H9 (cell line): Measurements from ENCODE around the gene LHFPL2. TPM values are rescaled to one million over a fixed set of nuclear protein-coding genes. Genes with fewer than 3 reads are reported as not detected.
A peak's percentile ranks its signal among the peaks of the same experiment; 100 is the strongest.

ENCODE experiments used
- DNase-seq: peaks from one replicate; pipeline ENCODE4 v3.0.0-alpha.2; 2017
- H2AFZ ChIP-seq: one replicate; pipeline ENCODE4 v1.6.1; 2013; ENCODE audit warnings: mild to moderate bottlenecking, low read length, control low read depth, moderate library complexity
- H2AK5ac ChIP-seq: 2 replicates; pipeline ENCODE4 v1.6.1; 2013; ENCODE audit warnings: low read length, control low read depth, mixed read lengths; ENCODE audit not compliant: insufficient read length
- H2BK120ac ChIP-seq: one replicate; pipeline ENCODE4 v1.6.1; 2013; ENCODE audit warnings: low read depth, mild to moderate bottlenecking, low read length, control low read depth, inconsistent platforms; ENCODE audit not compliant: poor library complexity, severe bottlenecking
- H2BK12ac ChIP-seq: 2 replicates; pipeline ENCODE4 v1.6.1; 2013; ENCODE audit warnings: low read length, control low read depth, mixed read lengths, low read depth; ENCODE audit not compliant: insufficient read length
- H2BK15ac ChIP-seq: 2 replicates; pipeline ENCODE4 v1.6.1; 2013; ENCODE audit warnings: low read depth, low read length, control low read depth
- H2BK20ac ChIP-seq: one replicate; pipeline ENCODE4 v1.6.1; 2013; ENCODE audit warnings: low read depth, mild to moderate bottlenecking, low read length, control low read depth, inconsistent platforms; ENCODE audit not compliant: poor library complexity, severe bottlenecking
- H2BK5ac ChIP-seq: 2 replicates; pipeline ENCODE4 v1.6.1; 2013; ENCODE audit warnings: low read length, control low read depth, mixed read lengths; ENCODE audit not compliant: insufficient read length
- H3K14ac ChIP-seq: 2 replicates; pipeline ENCODE4 v1.6.1; 2013; ENCODE audit warnings: low read length, control low read depth; ENCODE audit not compliant: insufficient read depth
- H3K18ac ChIP-seq: 2 replicates; pipeline ENCODE4 v1.6.1; 2013; ENCODE audit warnings: low read depth, mild to moderate bottlenecking, mixed read lengths, low read length, control low read depth; ENCODE audit not compliant: insufficient read length
- H3K23ac ChIP-seq: 2 replicates; pipeline ENCODE4 v1.6.1; 2013; ENCODE audit warnings: low read length, control low read depth, mixed read lengths, low read depth; ENCODE audit not compliant: insufficient read length
- H3K23me2 ChIP-seq: 2 replicates; pipeline ENCODE4 v1.6.1; 2013; ENCODE audit warnings: low read depth, mild to moderate bottlenecking, mixed read lengths, low read length, control low read depth; ENCODE audit not compliant: insufficient read length, poor library complexity, severe bottlenecking
- H3K27ac ChIP-seq: 2 replicates; pipeline ENCODE4 v1.5.1; 2013; ENCODE audit warnings: low read length, control low read depth, mixed read lengths, low read depth; ENCODE audit not compliant: insufficient read length
- H3K27me3 ChIP-seq: 2 replicates; pipeline ENCODE4 v1.6.1; 2013; ENCODE audit warnings: low read length, control low read depth, inconsistent platforms; ENCODE audit not compliant: insufficient read depth
- H3K4ac ChIP-seq: 2 replicates; pipeline ENCODE4 v1.6.1; 2013; ENCODE audit warnings: low read depth, mild to moderate bottlenecking, control low read depth, inconsistent platforms, low read length, moderate library complexity
- H3K4me1 ChIP-seq: 2 replicates; pipeline ENCODE4 v1.6.1; 2013; ENCODE audit warnings: low read length, control low read depth, inconsistent platforms; ENCODE audit not compliant: insufficient read depth
- H3K4me2 ChIP-seq: 2 replicates; pipeline ENCODE4 v1.6.1; 2013; ENCODE audit warnings: low read length, control low read depth, mixed read lengths; ENCODE audit not compliant: insufficient read length, insufficient read depth
- H3K56ac ChIP-seq: 2 replicates; pipeline ENCODE4 v1.6.1; 2013; ENCODE audit warnings: low read depth, mild to moderate bottlenecking, mixed read lengths, low read length, control low read depth; ENCODE audit not compliant: insufficient read length
- H3K79me1 ChIP-seq: 2 replicates; pipeline ENCODE4 v1.6.1; 2013; ENCODE audit warnings: low read depth, mild to moderate bottlenecking, moderate library complexity, low read length, control low read depth, inconsistent platforms; ENCODE audit not compliant: insufficient read depth, poor library complexity, severe bottlenecking
- H3K79me2 ChIP-seq: 2 replicates; pipeline ENCODE4 v1.6.1; 2013; ENCODE audit warnings: low read length, control low read depth, inconsistent platforms; ENCODE audit not compliant: insufficient read depth
- H3K9ac ChIP-seq: 2 replicates; pipeline ENCODE4 v1.6.1; 2013; ENCODE audit warnings: low read length, control low read depth, mixed read lengths; ENCODE audit not compliant: insufficient read length; ENCODE audit errors: extremely low read depth
- H3K9me3 ChIP-seq: one replicate; pipeline ENCODE4 v1.6.1; 2013; ENCODE audit warnings: low read depth, low read length, inconsistent platforms; ENCODE audit not compliant: control insufficient read depth
- H3T11ph ChIP-seq: one replicate; pipeline ENCODE4 v1.6.1; 2013; ENCODE audit warnings: mild to moderate bottlenecking, low read length, control low read depth, inconsistent platforms
- H4K20me1 ChIP-seq: one replicate; pipeline ENCODE4 v1.6.1; 2013; ENCODE audit not compliant: control insufficient read depth, insufficient read length, insufficient read depth
- H4K5ac ChIP-seq: 2 replicates; pipeline ENCODE4 v1.6.1; 2013; ENCODE audit warnings: low read depth, mild to moderate bottlenecking, mixed read lengths, low read length, control low read depth; ENCODE audit not compliant: insufficient read length
- H4K8ac ChIP-seq: replicated peaks from 2 replicates; pipeline ENCODE4 v1.6.1; 2013; ENCODE audit warnings: low read length, control low read depth, mixed read lengths, low read depth; ENCODE audit not compliant: insufficient read length
- H4K91ac ChIP-seq: 2 replicates; pipeline ENCODE4 v1.6.1; 2013; ENCODE audit warnings: low read depth, mild to moderate bottlenecking, moderate library complexity, mixed read lengths, low read length, control low read depth; ENCODE audit not compliant: insufficient read length
- H3K27ac Mint-ChIP-seq, 3 experiments: 2 replicates in 2 of 3; 3 replicates in 1 of 3; pipeline ENCODE4 v1.8.0; 2020 to 2021; ENCODE audit warnings: mixed read lengths in 3 of 3, mild to moderate bottlenecking in 1 of 3, moderate library complexity in 1 of 3
- H3K27me3 Mint-ChIP-seq: 2 replicates; pipeline ENCODE4 v1.8.0; 2021; ENCODE audit warnings: low read depth, mild to moderate bottlenecking, moderate library complexity, mixed read lengths
- H3K36me3 Mint-ChIP-seq, 3 experiments: 2 replicates in 2 of 3; 3 replicates in 1 of 3; pipeline ENCODE4 v1.8.0; 2020 to 2021; ENCODE audit warnings: low read depth in 3 of 3, mixed read lengths in 3 of 3; ENCODE audit not compliant: insufficient read depth in 1 of 3
- H3K4me1 Mint-ChIP-seq, 2 experiments: 2 replicates each; pipeline ENCODE4 v1.8.0; 2020; ENCODE audit warnings: mixed read lengths in 2 of 2
- H3K4me3 Mint-ChIP-seq, 2 experiments: 2 replicates in 1 of 2; 3 replicates in 1 of 2; pipeline ENCODE4 v1.8.0; 2020 to 2021; ENCODE audit warnings: mild to moderate bottlenecking in 2 of 2, mixed read lengths in 2 of 2, moderate library complexity in 1 of 2
- H3K9me3 Mint-ChIP-seq, 2 experiments: 2 replicates in 1 of 2; 3 replicates in 1 of 2; pipeline ENCODE4 v1.8.0; 2020; ENCODE audit warnings: mild to moderate bottlenecking in 2 of 2, mixed read lengths in 2 of 2, moderate library complexity in 1 of 2
- WGBS: extraction: QIAGEN DNeasy Blood & Tissue Kit; methylation state at CpG from one replicate; pipeline ENCODE4 v1.1.7; 2013; ENCODE audit warnings: missing lambda C conversion rate, low lambda C conversion rate, mixed read lengths; ENCODE audit not compliant: insufficient read length; ENCODE audit errors: extremely low coverage; 5-methylcytosine and 5-hydroxymethylcytosine counted together
- total RNA-seq: library from RNA; stranded (reverse); gene quantifications from 2 replicates; pipeline ENCODE4 v1.2.1, GENCODE V29; 2021
- TF ChIP-seq, protein P1 (sequence below): fragments of 200-600 bp; sonication (generic); conservative IDR thresholded peaks from 3 replicates; pipeline ENCODE4 v1.8.0; 2021; ENCODE audit warnings: antibody characterized with exemption, mild to moderate bottlenecking

Gene LHFPL2
- total RNA-seq, 1 experiment from 2014 or later: 26.3 TPM

DNA sequence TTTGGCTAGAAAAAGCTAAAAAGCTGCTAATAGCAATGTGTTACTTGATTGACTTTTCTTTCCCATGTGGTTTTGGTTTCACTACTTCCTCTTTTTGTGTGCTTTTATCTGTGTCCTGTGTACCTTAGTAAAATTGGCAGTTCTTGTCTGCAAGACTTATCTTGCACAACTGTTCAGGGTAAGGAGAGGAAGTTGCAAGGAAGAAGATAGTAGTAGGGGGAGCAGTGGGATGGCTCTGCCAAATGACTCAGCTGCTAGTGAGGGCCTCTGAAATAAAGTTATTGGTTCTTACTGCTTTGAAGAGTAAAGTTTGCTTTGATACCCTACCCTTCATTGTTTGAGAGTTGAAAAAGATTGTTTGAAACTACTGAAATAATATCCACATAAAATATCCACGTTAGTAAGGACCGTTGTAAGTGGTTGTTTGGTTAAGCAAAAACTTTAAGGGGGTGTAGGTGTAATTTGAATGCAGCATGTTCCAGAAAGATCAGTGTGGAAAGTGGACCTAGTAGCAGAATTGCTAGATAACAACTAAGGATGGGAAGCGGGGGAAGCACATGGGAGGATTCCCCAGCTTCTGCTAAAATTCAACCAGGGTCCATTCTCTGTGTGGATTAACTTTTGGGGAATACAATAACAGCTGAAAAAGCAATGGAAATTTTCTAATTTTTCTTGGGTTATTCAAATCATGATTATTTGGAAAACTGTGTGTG is 164.6 kb downstream of the LHFPL2 start:
- Histone ChIP-seq H3K4ac (no peak overlapping the region), H3K23ac (no peak overlapping the region), H3K56ac (no peak overlapping the region), H2BK12ac (no peak overlapping the region), H3K18ac (no peak overlapping the region), H2BK20ac (no peak overlapping the region), H3K79me2 (no peaks in the 10 kb centered on the region), H4K20me1 (no peaks in the 10 kb centered on the region), H3K23me2 (no peaks in the 10 kb centered on the region), H3K4me2 (no peak overlapping the region), H3K79me1 (no peaks in the 10 kb centered on the region), H3K27me3 (no peaks in the 10 kb centered on the region), H3K14ac (no peak overlapping the region), H4K5ac (no peak overlapping the region), H3K27ac (no peak overlapping the region), H2AK5ac (no peak overlapping the region), H3T11ph (no peak overlapping the region), H2BK120ac (no peak overlapping the region), H2AFZ (no peak overlapping the region), H3K4me1 (no peaks in the 10 kb centered on the region), H3K9ac (no peak overlapping the region), H2BK5ac (no peak overlapping the region), H3K9me3 (no peaks in the 10 kb centered on the region), H4K91ac (no peak overlapping the region), H2BK15ac (no peak overlapping the region), H4K8ac (no peak overlapping the region)
- Mint-ChIP-seq H3K27ac (peak overlapping the region in 2 of 3 experiments; percentile 41 to 59; a peak in 3 of 7 replicates), H3K27me3 (no peaks in the 10 kb centered on the region), H3K4me1 (no peaks in the 10 kb centered on the region), H3K36me3 (peaks cover 18 to 29% (median 21%) of the 10 kb centered on the region in 3 experiments; a peak in 6 of 7 replicates), H3K4me3 (no peak overlapping the region), H3K9me3 (no peaks in the 10 kb centered on the region)
- TF ChIP-seq, protein P1, sequence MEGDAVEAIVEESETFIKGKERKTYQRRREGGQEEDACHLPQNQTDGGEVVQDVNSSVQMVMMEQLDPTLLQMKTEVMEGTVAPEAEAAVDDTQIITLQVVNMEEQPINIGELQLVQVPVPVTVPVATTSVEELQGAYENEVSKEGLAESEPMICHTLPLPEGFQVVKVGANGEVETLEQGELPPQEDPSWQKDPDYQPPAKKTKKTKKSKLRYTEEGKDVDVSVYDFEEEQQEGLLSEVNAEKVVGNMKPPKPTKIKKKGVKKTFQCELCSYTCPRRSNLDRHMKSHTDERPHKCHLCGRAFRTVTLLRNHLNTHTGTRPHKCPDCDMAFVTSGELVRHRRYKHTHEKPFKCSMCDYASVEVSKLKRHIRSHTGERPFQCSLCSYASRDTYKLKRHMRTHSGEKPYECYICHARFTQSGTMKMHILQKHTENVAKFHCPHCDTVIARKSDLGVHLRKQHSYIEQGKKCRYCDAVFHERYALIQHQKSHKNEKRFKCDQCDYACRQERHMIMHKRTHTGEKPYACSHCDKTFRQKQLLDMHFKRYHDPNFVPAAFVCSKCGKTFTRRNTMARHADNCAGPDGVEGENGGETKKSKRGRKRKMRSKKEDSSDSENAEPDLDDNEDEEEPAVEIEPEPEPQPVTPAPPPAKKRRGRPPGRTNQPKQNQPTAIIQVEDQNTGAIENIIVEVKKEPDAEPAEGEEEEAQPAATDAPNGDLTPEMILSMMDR: no peak
- no CpG with 5 or more reads among the region's 3 CpGs for WGBS
- DNase-seq: no peak
